GM12872 (cell line): ENCODE data around the gene ZNF784.

Experiments
- TF ChIP-seq, protein P1 (sequence below): IDR thresholded peaks from 3 replicates; pipeline ENCODE4 v1.5.1; 2011; ENCODE audit warnings: low read depth, mild to moderate bottlenecking, low read length, moderate library complexity; ENCODE audit not compliant: insufficient read depth

The ZNF784 gene

DNA sequence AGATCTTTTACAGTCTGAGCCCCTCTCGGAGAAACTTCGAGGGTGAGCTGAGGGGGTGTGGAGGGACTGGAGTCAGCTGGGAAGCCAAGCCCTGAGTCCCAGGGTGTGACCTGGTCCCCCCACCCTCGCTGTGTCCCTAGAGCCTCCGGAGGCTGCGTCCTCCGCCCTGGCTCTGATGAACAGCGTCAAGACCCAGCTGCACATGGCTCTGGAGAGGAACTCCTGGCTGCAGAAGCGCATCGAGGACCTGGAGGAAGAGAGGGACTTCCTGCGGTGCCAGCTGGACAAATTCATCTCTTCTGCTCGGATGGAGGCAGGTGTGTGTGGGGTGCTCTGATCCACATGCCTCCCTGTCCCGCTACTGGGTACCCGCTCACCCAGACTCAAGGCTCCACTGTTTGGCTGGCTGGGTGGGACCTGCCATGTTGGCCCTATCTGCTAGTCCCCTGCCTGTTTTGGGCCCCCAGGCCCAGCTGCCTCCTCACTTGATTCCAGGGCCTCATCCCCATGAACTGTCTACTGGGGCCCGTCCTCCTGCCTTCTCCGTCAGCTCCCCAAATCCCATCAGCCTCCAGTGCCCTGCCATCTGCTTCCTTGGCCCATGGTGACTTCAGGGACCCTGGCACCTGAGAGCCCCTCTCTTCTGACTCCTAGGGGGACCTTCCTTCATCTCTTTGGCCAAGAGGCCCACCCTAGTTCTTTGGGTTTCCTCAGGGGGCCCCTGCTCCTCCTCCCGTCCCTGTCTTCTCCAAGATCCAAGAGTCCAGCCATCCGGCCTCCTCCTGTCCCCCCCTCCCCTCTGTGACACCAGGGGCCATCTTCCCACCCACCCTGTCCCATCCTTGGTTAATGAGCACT, 25.1 kb upstream of the ZNF784 start:
- TF ChIP-seq, protein P1, sequence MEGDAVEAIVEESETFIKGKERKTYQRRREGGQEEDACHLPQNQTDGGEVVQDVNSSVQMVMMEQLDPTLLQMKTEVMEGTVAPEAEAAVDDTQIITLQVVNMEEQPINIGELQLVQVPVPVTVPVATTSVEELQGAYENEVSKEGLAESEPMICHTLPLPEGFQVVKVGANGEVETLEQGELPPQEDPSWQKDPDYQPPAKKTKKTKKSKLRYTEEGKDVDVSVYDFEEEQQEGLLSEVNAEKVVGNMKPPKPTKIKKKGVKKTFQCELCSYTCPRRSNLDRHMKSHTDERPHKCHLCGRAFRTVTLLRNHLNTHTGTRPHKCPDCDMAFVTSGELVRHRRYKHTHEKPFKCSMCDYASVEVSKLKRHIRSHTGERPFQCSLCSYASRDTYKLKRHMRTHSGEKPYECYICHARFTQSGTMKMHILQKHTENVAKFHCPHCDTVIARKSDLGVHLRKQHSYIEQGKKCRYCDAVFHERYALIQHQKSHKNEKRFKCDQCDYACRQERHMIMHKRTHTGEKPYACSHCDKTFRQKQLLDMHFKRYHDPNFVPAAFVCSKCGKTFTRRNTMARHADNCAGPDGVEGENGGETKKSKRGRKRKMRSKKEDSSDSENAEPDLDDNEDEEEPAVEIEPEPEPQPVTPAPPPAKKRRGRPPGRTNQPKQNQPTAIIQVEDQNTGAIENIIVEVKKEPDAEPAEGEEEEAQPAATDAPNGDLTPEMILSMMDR: no peak

DNA sequence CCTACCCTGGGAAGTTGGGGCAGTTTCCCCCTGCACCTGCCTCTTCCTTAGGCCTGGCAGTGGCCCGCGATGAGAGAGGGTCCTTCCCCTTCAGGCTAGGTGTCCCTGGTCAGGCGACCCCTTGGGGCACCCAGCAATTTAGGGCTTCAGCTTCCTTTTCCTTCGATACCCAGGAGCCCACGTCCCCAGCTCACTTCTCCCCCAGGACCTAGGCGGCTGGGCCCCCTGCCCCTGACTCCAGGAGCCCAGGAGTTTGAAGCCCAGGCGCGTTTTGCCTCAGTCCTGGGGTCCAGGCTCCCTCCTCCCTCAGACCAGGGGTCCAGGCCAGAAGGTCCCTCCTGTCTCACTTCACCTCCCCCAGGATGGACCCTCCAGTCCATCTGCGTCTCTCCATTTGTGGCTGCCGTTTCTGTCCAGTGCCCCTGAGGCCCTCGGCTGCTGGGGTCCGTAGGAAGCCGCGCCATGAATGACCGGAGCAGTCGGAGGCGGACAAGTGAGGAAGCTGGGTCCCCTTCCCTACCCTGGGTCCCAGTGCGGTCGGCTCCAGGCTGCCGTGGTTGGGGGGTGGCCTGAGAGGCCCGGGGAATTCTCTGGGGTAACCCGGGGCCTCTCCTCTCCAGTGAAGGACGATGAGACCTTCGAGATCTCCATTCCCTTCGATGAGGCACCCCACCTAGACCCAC, 24.4 kb upstream of the ZNF784 start:
- TF ChIP-seq, protein P1: no peak

DNA sequence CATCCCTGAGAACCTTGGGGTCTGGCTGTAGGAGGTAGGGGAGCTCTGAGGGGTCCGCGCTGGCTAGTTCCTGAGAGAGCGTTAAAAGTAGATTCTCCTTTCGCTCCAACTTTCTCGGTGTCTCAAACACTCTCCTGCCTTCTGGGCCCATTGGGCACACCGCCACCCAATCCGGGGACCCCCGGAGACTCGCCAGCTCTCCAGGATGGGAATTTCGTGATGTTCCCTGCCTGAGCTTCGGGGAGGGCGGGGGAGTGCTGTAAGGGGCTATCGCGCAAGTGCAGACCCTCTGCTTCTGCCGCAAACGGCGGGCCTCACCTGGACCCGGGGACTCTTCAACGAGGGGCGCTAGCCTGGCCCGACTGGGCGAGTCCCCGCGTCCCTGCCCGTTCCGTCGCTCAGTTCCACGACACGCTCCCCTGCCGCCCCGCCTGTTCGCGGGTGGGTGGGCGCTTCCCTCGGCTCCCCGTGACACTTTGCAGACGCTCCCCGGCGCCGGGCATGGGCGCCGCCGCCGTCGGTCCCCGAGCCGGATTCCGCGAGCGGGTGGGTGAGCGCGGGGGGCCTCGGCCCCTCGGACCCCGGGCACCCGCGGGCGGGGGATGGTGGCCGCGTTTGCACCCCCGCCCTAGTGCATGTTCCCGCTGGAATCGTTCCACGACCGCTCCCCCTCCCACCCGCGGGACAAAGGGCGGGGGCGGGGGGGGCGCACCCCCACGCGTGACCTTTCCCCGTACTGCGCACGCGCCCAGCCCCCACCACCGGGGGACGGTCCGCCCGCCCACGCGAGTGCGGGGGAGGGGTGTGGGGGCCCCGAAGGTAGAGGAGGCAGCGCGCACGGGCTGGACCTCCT, 23.6 kb upstream of the ZNF784 start, which contains the start of gene CCDC106:
Gene CCDC106 (plus strand): TSS at position 481 of the 853 bp plus-strand sequence. CDS start 835 bp downstream, outside the sequence.
- TF ChIP-seq, protein P1: no peak

DNA sequence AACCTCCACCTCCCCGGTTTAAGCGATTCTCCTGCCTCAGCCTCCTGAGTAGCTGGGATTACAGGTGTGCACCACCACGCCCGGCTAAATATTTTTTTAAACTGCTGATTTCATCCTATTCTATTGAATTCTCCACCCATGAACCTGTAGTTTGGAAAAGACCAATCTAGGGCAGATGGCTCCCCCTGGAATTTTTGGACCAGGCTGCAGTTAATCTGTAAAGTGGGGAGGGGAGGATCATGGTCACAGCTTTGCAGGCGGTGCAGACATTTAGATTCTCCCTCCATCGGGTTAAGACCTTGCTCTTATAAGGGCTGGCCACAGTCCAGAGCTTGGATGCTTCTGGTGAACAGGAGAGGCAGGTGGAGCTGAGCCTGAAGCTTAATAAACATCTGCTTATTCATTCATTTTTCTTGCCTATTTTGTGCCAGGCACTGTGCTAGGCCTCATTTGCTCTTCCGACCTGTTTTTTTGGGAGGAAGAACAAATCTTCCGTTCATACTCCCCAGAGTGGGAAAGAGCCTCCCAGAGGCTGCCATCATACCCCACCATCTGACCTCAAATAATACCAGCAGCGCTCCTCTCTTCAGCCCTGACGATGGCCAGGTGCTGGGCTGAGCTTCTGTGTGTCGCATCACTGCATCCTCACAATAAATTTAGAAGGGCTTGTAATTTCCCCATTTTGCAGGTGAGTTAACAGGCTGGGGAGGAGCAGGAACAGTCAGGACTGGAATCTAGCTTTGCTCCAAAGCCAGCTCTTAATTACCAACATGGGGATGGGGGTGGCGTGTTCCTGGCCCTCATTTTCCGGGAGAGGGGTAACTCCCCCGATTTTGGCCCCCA, 22.7 kb upstream of the ZNF784 start:
- TF ChIP-seq, protein P1: no peak

DNA sequence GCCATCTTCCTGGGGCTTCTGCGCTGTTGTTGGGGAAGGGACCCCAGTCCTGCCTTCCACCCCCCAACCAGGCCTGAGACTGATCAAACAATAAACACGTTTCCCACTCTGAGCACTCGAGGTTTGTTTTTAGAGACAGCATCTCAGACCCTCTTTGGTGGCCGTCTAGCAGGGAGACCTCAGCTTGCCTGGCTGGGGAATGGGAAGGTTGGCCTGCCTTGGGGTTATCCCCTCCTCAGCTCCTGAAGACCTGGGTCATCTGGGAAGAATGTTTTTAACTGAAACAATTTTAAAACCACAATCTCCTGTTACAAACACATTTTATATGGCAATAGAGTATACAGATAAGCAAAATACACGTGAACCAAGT, 21.1 kb upstream of the ZNF784 start:
- TF ChIP-seq, protein P1: no peak

DNA sequence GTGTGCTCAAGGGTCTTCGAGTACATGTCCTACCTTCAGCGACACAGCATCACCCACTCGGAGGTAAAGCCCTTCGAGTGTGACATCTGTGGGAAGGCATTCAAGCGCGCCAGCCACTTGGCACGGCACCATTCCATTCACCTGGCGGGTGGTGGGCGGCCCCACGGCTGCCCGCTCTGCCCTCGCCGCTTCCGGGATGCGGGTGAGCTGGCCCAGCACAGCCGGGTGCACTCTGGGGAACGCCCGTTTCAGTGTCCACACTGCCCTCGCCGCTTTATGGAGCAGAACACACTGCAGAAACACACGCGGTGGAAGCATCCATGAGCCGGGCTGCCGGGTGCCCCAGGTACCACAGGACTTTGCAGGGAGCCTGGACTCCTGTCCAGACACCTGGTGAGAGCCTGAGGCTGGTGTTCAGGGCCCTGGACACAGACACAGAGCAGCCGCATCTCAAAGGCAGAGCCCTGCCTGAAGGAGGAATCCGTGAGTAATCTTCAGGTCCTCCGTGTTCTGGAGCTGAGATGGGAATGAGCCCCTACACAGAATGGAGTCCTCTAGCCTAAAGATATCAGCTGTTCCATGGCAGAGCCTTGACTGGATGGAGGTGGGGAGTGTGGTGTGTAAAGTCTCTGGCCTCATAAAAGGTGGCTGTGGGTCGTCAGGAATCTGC, 20.6 kb upstream of the ZNF784 start:
- TF ChIP-seq, protein P1: no peak
